ENCODE data around the gene RHOD.
A peak's percentile ranks its signal among the peaks of the same experiment; 100 is the strongest.

The RHOD gene

GRCh38 chr11:67032830-67033551, 23.7 kb upstream of the RHOD start:
- no peak for DNase-seq

- DNase-seq = no peak
These were observed 22.9 kb upstream of the RHOD start for GRCh38 chr11:67033661-67034166.

- DNase-seq = no peak
These were observed 22.3 kb upstream of the RHOD start for GRCh38 chr11:67034350-67034749.

GRCh38 chr11:67040147-67040546, 16.5 kb upstream of the RHOD start:
- no peak for DNase-seq

- DNase-seq = no peak
These were observed 15.0 kb upstream of the RHOD start for GRCh38 chr11:67041602-67042001.

GRCh38 chr11:67043572-67044349, 12.9 kb upstream of the RHOD start:
- no peak for DNase-seq

GRCh38 chr11:67044496-67044895, 12.2 kb upstream of the RHOD start:
- no peak for DNase-seq

GRCh38 chr11:67045314-67045713, 11.3 kb upstream of the RHOD start:
- DNase-seq = no peak

- DNase-seq = no peak
These were observed 8.0 kb upstream of the RHOD start for GRCh38 chr11:67048515-67049130.

- no peak for DNase-seq
These were observed 6.5 kb upstream of the RHOD start for GRCh38 chr11:67050139-67050538.

- no peak for DNase-seq
These were observed 5.3 kb upstream of the RHOD start for GRCh38 chr11:67051180-67051893.

GRCh38 chr11:67051945-67052488, 4.6 kb upstream of the RHOD start:
- DNase-seq = no peak

- DNase-seq = no peak
These were observed 3.8 kb upstream of the RHOD start for GRCh38 chr11:67052891-67053290.

- DNase-seq = peak; percentile 59
These were observed 2.7 kb upstream of the RHOD start for GRCh38 chr11:67053896-67054329.

- DNase-seq = no peak
These were observed 2.3 kb upstream of the RHOD start for GRCh38 chr11:67054346-67054835.

GRCh38 chr11:67054836-67055523, 1.7 kb upstream of the RHOD start:
- DNase-seq = peak; percentile 19

GRCh38 chr11:67055812-67056211, 835 bp upstream of the RHOD start:
- DNase-seq = no peak

GRCh38 chr11:67057205-67057672, 592 bp downstream of the RHOD start:
- no peak for DNase-seq

- no peak for DNase-seq
These were observed 1.9 kb downstream of the RHOD start for GRCh38 chr11:67058506-67058905.

GRCh38 chr11:67059671-67060070, 3.0 kb downstream of the RHOD start:
- no peak for DNase-seq

- no peak for DNase-seq
These were observed 3.5 kb downstream of the RHOD start for GRCh38 chr11:67060111-67060522.
